ENCODE results near the gene VDAC1. TPM values are rescaled to one million over a fixed set of nuclear protein-coding genes. Genes with fewer than 3 reads are reported as not detected.
"Not testable (repeated sequence)": the region's sequence is repeated elsewhere in the genome, so short reads cannot be mapped to it uniquely, and the experiment has no call there.

The VDAC1 gene
- total RNA-seq, 1 donor = 277 TPM

DNA sequence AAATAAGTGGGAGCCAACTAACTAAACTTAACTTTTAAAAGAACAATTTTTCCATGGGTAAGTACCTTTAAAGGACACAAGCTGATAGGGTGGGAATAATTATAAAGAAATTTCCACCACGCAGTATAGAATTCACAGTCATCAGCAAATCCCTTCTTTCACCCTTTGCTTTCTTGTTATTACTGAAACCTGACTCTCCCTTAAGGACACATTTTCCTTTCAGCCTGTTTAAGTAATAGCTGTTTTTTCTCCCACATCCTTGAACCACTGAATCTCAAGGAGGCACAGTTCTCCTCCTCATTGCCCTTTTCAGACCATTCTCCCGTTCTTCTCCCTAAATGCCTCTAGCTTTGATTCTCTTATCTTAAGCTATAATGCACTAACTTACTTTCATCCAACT, 42.6 kb downstream of the VDAC1 start:
- TF ChIP-seq, protein P1, sequence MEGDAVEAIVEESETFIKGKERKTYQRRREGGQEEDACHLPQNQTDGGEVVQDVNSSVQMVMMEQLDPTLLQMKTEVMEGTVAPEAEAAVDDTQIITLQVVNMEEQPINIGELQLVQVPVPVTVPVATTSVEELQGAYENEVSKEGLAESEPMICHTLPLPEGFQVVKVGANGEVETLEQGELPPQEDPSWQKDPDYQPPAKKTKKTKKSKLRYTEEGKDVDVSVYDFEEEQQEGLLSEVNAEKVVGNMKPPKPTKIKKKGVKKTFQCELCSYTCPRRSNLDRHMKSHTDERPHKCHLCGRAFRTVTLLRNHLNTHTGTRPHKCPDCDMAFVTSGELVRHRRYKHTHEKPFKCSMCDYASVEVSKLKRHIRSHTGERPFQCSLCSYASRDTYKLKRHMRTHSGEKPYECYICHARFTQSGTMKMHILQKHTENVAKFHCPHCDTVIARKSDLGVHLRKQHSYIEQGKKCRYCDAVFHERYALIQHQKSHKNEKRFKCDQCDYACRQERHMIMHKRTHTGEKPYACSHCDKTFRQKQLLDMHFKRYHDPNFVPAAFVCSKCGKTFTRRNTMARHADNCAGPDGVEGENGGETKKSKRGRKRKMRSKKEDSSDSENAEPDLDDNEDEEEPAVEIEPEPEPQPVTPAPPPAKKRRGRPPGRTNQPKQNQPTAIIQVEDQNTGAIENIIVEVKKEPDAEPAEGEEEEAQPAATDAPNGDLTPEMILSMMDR (IDR thresholded peaks at IDR 0.05; ENCODE audit: insufficient read depth, low read length) = no peak
- DNase-seq (ENCODE audit: low read depth) = no peak
- H3K4me3 ChIP-seq (ENCODE audit: low read depth, low read length) = no peak overlapping the region

DNA sequence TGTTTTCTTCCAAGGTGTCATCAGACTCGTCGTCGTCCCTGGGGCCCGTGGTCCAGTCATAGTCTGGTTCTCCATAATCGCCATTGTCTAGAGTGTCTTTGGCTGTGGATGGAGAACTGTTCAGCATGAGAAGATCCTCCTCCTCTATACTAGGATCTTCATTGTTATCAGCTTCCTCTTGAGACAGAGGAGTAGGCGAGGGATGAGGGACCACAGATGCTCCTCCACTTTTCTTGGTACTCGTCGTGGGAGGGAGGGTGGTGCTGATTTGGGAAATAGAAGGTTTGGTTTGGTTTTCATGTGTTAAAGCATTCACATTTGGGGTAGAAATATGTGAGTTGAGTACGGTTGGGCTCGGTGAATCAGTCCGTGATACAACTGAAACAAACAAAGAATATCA, 45.1 kb downstream of the VDAC1 start:
- no peak overlapping the region for H3K4me3 ChIP-seq (ENCODE audit: low read depth, low read length)
- TF ChIP-seq, protein P1 (IDR thresholded peaks at IDR 0.05; ENCODE audit: insufficient read depth, low read length) = no peak
- DNase-seq (ENCODE audit: low read depth) = no peak

DNA sequence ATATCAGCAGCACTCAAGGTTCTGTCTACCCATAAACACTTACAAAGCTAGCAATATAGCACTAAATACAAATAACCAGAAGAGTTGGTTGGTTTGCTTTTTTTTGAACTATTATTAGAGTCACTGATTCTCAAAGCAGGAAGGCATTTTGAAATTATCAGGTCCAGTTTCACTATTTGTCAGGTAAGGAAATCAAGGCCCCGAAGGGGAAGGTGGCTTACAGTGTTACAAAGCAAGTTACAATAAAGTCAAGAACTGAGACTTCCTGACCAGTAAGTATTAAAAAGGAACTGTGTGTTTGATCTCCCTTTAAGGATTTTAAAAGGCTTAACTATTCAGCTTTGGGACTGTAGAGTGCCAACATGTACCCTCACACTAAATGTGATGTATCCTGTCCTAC, 47.2 kb downstream of the VDAC1 start:
- no peak overlapping the region for H3K4me3 ChIP-seq (ENCODE audit: low read depth, low read length)
- TF ChIP-seq, protein P1 (IDR thresholded peaks at IDR 0.05; ENCODE audit: insufficient read depth, low read length) = no peak
- DNase-seq (ENCODE audit: low read depth) = no peak

DNA sequence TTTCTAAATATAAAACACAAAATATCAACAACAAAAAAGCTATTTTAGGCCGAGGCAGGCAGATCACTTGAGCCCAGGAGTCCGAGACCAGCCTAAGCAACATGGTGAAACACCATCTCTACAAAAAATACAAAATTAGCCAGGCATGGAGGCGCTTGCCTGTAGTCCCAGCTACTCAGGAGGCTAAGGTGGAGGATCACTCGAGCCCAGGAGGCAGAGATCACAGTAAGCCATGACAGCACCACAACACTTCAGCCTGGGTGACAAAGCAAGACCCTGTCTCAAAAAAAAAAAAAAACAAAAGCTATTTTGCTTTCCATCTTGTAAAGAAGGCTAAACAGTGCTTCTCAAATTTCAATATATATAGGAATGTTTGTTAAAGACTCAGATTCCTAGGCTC, 47.7 kb downstream of the VDAC1 start:
- no peak overlapping the region for H3K4me3 ChIP-seq (ENCODE audit: low read depth, low read length)
- TF ChIP-seq, protein P1 (IDR thresholded peaks at IDR 0.05; ENCODE audit: insufficient read depth, low read length) = no peak
- no peak for DNase-seq (ENCODE audit: low read depth)

DNA sequence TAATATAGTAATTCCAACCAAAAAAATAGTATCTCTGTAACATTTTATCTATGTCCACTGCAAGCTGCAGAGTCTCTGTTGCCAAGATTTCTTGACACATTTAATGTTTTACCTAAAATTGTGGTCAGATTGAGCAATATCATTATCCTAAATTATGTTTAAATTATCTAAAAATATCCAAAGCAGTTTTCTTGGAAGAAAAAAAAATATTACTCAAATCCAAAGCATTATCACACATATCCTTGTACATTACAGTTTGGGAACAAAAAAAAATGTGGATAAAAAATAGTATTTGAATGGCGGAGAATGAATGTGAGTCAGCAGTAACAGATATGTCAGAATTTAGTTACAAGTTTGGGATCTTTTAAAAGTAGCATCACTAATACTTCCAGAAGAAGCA, 48.6 kb downstream of the VDAC1 start:
- H3K4me3 ChIP-seq (ENCODE audit: low read depth, low read length) = not testable (repeated sequence)
- peak; percentile 45 for DNase-seq (ENCODE audit: low read depth)

DNA sequence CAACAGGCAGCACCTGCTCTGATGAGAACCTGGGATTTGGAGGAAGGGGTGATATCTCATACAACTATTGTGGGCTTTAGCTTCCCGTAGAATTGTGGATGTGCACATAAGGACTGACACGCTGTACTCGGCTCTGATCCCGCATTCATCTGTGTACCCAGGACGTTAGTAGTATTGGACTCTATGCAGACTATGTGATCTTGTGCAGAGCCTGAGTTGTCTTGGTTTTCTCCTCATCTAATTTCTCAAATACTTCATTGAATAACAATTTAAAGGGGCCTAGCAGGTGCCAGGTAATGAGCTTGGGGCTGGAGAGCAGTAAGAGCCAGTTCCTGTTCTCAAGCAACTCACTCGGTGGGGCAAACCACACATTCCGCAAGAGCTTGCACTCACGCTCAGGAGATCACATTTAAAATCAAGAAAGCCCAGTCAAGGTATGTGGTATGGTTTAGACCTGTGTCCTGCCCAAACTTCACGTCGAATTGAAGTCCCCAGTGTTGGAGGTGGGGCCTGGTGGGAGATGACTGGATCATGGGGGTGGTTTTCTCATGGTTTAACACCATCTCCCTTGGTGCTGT, 51.1 kb downstream of the VDAC1 start:
- DNase-seq (ENCODE audit: low read depth) = no peak
- TF ChIP-seq, protein P1 (IDR thresholded peaks at IDR 0.05; ENCODE audit: insufficient read depth, low read length) = no peak

DNA sequence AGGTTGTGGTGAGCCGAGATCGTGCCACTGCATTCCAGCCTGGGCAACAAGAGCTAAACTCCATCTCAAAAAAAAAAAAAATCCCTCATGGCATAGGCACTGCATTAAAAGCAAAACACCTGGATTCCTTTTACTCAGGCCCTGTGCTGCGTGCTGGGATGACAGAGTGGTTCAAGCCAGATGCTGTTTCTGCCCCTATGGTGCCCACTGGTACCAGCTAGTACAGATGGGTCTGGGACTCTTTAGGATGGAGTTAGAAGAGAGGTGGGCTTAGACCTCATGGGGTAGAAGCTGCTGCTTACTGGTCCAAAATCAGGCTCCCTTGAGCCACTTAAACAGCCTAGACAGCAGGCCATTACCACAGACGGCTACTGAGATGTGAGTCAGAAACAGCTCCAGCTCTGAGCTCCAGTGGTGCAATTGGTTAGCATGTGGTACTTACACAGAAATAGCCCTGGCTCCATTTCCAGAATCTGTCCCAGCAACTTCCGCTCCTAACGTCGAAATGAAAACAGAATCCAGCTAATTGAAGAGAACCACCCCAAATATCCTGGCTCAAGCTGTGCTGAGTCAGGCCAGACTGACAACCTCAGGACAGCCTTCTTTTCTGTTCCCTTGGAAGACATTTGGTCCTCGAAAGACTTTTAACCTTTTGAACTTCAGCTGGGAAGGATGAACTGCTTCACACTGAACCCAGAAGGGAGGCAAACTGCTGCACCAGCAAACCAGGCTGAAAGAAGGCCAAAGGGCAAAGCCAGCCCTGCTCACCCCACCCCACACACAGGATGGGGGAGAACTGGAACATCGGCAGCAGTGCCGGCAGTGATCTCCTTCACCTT, 51.8 kb downstream of the VDAC1 start:
- H3K4me3 ChIP-seq (ENCODE audit: low read depth, low read length) = no peak overlapping the region
- TF ChIP-seq, protein P1 (IDR thresholded peaks at IDR 0.05; ENCODE audit: insufficient read depth, low read length) = no peak
- DNase-seq (ENCODE audit: low read depth) = peak; percentile 98

More for the DNA sequence above, 51.1 kb downstream of the VDAC1 start:
- H3K4me3 ChIP-seq (ENCODE audit: low read depth, low read length) = no peak overlapping the region

Measured in fibroblast of the aortic adventitia (primary cell).